ENCODE data around the gene TMEM184B.

The TMEM184B gene

DNA sequence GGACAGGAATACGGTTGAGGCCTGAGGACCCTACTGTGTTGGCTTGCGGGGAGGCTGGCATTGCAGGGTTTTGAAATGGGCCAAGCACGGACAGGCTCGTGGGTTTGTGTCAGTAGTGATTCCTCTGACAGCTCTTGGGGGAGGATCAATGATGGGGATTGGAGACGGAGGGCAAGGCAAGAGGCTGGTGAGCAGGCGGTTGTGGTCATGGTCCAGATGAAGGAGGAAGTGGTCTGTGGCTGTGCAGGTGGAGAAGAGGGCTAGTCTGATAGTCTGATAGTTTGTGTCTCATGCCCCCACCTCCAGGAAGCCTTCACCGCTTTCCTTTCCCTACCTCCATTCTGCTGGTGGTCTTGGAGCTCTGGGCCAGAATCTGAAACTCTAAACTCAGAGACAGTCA is 68.0 kb downstream of the TMEM184B start:
- H3K27ac ChIP-seq, result no peak overlapping the region
- TF ChIP-seq, protein P1, sequence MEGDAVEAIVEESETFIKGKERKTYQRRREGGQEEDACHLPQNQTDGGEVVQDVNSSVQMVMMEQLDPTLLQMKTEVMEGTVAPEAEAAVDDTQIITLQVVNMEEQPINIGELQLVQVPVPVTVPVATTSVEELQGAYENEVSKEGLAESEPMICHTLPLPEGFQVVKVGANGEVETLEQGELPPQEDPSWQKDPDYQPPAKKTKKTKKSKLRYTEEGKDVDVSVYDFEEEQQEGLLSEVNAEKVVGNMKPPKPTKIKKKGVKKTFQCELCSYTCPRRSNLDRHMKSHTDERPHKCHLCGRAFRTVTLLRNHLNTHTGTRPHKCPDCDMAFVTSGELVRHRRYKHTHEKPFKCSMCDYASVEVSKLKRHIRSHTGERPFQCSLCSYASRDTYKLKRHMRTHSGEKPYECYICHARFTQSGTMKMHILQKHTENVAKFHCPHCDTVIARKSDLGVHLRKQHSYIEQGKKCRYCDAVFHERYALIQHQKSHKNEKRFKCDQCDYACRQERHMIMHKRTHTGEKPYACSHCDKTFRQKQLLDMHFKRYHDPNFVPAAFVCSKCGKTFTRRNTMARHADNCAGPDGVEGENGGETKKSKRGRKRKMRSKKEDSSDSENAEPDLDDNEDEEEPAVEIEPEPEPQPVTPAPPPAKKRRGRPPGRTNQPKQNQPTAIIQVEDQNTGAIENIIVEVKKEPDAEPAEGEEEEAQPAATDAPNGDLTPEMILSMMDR (conservative IDR thresholded peaks at IDR 0.05), result no peak
- no peak for TF ChIP-seq ZFX (IDR thresholded peaks at IDR 0.05)

DNA sequence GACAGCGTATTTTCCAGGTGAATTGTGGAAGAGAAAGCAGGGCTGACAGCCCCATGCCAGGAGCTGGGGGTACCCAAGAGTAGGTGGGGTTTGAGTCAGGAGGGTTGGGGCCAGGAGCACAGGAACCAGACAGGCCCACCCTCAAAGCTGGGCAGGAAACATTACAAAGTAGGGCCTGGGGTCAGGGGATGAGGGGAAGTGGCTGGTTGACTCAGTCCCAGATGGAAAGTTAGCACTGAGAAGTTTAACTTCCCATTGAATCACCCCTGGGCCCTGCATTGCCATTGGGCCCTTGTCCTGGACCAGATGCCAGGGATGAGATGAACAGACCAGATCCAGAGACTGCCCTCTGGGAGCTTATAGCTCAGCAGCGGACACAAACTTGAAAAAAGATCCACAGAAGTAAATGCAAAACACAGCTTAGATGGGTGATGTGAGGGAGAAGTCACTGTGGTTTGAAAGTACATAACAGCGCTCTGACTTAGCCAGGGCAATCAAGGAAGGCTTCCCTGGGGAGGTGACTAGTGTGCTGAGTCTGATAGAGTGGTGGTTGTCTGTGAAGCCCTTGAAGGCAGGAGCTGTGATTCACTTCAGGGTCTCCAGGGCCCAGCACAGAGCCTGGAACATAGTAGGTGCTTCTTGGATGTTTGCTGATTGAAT is 68.8 kb downstream of the TMEM184B start:
- no peak for TF ChIP-seq ZFX (IDR thresholded peaks at IDR 0.05)
- TF ChIP-seq, protein P1 (conservative IDR thresholded peaks at IDR 0.05), result no peak
- H3K27ac ChIP-seq, result no peak overlapping the region; the same call in 1 of the 2 replicates

DNA sequence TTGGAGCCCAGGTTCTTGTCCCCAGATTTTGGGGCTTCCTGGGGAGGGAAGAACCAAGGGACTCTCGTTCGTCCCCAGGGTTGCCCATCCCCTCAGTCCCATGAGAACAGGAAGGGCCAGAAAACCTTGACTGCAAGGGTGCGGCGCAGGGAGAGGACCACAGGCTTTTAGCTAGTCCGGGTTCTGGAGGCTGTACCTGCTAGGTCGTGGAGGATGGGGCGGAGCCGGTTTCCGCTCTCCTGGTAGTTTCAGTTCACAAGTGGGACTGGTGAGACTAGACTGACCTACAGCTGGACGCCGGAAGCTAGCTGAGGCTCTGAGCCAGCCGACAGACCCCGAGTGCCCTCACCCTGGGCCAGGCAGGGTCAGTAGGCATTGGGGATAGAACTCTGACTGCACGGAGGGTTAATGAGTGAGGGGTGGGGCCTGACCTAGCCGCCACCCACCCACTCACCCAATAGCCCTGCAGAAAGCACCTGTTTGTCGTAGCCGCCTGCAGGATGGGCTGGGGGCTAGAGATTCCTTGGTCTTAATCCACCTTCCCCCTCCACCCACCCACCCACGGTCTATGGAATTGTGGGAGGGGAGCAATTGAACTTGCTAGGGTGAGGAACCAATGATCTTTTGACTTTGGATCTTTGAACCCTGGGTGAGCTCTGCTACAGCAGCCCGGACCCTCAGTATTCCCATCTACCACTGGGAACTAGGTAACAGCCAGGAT is 69.6 kb downstream of the TMEM184B start:
- H3K27ac ChIP-seq, result peak overlapping the region; percentile 59
- TF ChIP-seq ZFX (IDR thresholded peaks at IDR 0.05), result no peak
- TF ChIP-seq, protein P1 (conservative IDR thresholded peaks at IDR 0.05), result no peak

DNA sequence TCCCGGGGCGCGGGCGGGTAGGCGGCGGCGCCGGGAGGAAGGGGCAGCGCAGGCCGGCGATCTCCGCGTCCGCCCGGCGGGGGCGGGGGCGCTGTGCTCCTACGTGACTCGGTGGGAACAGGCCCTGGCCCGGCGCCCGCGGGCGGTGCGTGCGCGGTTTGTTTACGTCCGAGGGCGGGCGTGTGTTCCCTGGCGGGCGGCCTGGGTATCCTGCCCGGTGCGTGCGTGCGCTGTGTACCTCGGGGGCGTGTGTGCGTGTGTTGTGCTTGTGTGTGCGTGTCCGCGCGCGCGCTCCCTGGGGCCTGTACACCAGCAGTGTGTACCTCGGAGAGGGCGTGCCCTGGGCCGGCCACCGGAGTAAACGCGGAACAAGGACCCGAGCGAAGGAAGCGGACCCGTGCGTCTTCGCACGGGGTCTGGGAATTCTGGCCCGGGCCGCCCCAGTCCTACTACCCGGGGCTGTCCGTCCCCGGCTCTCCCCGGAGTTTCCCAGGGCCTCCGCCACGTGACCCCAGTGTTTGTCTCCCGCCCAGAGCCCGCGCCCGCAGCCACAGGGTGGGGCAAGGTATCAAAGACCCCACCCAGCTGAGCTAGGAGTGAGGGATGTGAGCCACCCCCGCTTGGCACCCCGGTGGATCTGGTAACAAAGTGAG is 70.2 kb downstream of the TMEM184B start:
- peak overlapping the region; percentile 59 for H3K27ac ChIP-seq
- TF ChIP-seq, protein P1 (conservative IDR thresholded peaks at IDR 0.05), result no peak
- peak; percentile 45; the same call in 1 of the 2 replicates for TF ChIP-seq ZFX (IDR thresholded peaks at IDR 0.05)

DNA sequence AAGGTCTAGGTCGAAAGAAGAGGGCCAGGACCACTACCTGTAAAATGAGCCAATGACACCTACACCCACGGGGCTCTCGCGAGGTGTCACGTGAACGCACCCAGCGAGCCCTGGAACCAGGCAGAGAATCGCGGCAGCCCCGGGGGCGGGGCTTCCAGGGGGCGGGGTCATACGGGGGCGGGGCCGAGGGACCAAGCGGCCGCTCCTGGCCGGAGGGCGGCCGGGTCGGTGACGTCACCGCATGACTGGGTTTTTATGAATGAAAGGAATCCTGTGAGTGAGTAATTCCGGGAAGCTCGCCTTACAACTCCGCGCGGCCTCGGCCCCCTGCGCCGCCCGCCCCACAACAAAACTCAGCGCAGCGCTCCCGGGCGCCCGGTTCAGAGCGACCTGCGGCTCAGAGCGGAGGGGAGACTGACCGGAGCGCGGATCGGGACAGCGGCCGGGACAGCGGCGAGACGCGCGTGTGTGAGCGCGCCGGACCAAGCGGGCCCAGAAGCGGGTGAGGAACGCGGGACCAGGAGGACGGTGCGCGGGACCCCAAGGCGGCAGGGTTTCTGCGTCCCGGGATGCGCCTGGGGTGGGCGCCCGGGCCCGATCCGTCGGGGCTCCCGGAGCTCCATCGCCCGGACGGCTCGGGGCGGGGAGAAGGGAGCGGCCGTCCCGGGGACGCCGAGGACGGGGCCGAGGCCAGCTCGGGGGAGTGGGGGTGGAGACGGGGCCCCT is 70.9 kb downstream of the TMEM184B start, which contains the start of gene MAFF:
Gene MAFF (plus strand): TSS at position 284 of the 726 bp plus-strand sequence. CDS start 11,860 bp downstream, outside the sequence.
- TF ChIP-seq ZFX (IDR thresholded peaks at IDR 0.05), result no peak
- TF ChIP-seq, protein P1 (conservative IDR thresholded peaks at IDR 0.05), result no peak
- H3K27ac ChIP-seq, result peak within 1 kb of the TSS; percentile 59

DNA sequence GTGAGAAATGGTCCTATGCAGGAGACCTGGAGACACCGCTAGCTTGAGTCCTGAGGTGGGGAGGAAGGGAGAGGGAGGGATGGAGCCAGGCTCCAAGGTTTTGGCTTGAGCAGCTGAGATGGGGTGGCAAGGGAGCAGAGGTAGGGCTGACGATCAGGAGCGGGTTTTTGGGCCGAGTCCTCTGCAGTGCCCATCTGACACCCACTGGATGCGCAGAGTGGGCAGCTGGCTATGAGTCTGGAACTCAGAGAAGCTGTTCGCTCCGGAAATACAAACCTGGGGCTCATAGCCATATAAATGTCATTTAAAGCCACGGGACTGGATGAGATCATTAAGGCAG is 71.5 kb downstream of the TMEM184B start:
- H3K27ac ChIP-seq, result peak overlapping the region; percentile 59; the same call in 1 of the 2 replicates
- TF ChIP-seq ZFX (IDR thresholded peaks at IDR 0.05), result no peak
- TF ChIP-seq, protein P1 (conservative IDR thresholded peaks at IDR 0.05), result no peak
